Liver (tissue), 9 donors: ENCODE measurements around the gene TBC1D10B. TPM values are rescaled to one million over a fixed set of nuclear protein-coding genes. Genes with fewer than 3 reads are reported as not detected.
A peak's percentile ranks its signal among the peaks of the same experiment; 100 is the strongest.

Experiments
- DNase-seq: peaks from one replicate; pipeline ENCODE4 v3.0.0-alpha.2; 2017; ENCODE audit warnings: low spot score
- H3K27ac ChIP-seq, 2 donors: one replicate each; pipeline ENCODE4 v1.7.0; 2013; ENCODE audit warnings: inconsistent platforms in 2 of 2, low read length in 2 of 2, control low read depth in 1 of 2, low read depth in 1 of 2, mild to moderate bottlenecking in 1 of 2
- H3K27me3 ChIP-seq, 4 donors: one replicate each; pipeline versions ENCODE4 v1.6.1 to v1.7.0; 2013; ENCODE audit warnings: low read length in 3 of 4, inconsistent platforms in 1 of 4, mild to moderate bottlenecking in 1 of 4, moderate library complexity in 1 of 4; ENCODE audit not compliant: control insufficient read depth in 4 of 4, insufficient read depth in 4 of 4
- H3K36me3 ChIP-seq, 4 donors: one replicate each; pipeline versions ENCODE4 v1.6.1 to v1.7.0; 2013; ENCODE audit warnings: low read length in 3 of 4, mild to moderate bottlenecking in 3 of 4, low read depth in 1 of 4, moderate library complexity in 1 of 4; ENCODE audit not compliant: control insufficient read depth in 4 of 4, insufficient read depth in 3 of 4
- H3K4me1 ChIP-seq, 4 donors: one replicate each; pipeline versions ENCODE4 v1.6.1 to v1.7.0; 2013; ENCODE audit warnings: low read length in 3 of 4, mild to moderate bottlenecking in 3 of 4, moderate library complexity in 1 of 4; ENCODE audit not compliant: control insufficient read depth in 4 of 4, insufficient read depth in 4 of 4
- H3K4me3 ChIP-seq, 3 donors: one replicate each; pipeline versions ENCODE4 v1.6.1 to v1.7.0; 2013; ENCODE audit warnings: low read length in 3 of 3, control low read depth in 1 of 3, low read depth in 1 of 3, mild to moderate bottlenecking in 1 of 3
- H3K9ac ChIP-seq, 2 donors: one replicate each; pipeline ENCODE4 v1.7.0; 2013; ENCODE audit warnings: low read length in 2 of 2, mild to moderate bottlenecking in 2 of 2, moderate library complexity in 2 of 2, control low read depth in 1 of 2, low read depth in 1 of 2
- H3K9me3 ChIP-seq, 4 donors: one replicate each; pipeline versions ENCODE4 v1.6.1 to v1.7.0; 2013; ENCODE audit warnings: low read length in 3 of 4; ENCODE audit not compliant: control insufficient read depth in 4 of 4
- ATF3 ChIP-seq: IDR thresholded peaks from 2 replicates; pipeline ENCODE4 v1.6.1; 2016; ENCODE audit warnings: antibody characterized with exemption
- FOXA1 ChIP-seq: IDR thresholded peaks from 2 replicates; pipeline ENCODE4 v1.6.1; 2016; ENCODE audit warnings: antibody characterized with exemption
- FOXA2 ChIP-seq: IDR thresholded peaks from 2 replicates; pipeline ENCODE4 v1.6.1; 2016; ENCODE audit warnings: antibody characterized with exemption
- GABPA ChIP-seq, 2 donors: IDR thresholded peaks in 1 of 2; conservative IDR thresholded peaks in 1 of 2; 2 replicates each; pipeline ENCODE4 v1.6.1; 2016; ENCODE audit warnings: antibody characterized with exemption in 2 of 2, mild to moderate bottlenecking in 1 of 2, moderate library complexity in 1 of 2
- HNF4A ChIP-seq, 2 donors: conservative IDR thresholded peaks; 2 replicates each; pipeline ENCODE4 v1.6.1; 2016; ENCODE audit warnings: antibody characterized with exemption in 2 of 2, mild to moderate bottlenecking in 2 of 2
- JUND ChIP-seq, 2 donors: IDR thresholded peaks; 2 replicates each; pipeline ENCODE4 v1.6.1; 2016; ENCODE audit warnings: antibody characterized with exemption in 2 of 2
- MAX ChIP-seq: IDR thresholded peaks from 2 replicates; pipeline ENCODE4 v1.6.1; 2016; ENCODE audit warnings: antibody characterized with exemption
- NR2F2 ChIP-seq: IDR thresholded peaks from 2 replicates; pipeline ENCODE4 v1.6.1; 2016; ENCODE audit warnings: antibody characterized with exemption
- RAD21 ChIP-seq, 2 donors: IDR thresholded peaks; 2 replicates each; pipeline ENCODE4 v1.6.1; 2016; ENCODE audit warnings: antibody characterized with exemption in 2 of 2, mild to moderate bottlenecking in 2 of 2
- REST ChIP-seq: IDR thresholded peaks from 2 replicates; pipeline ENCODE4 v1.6.1; 2016; ENCODE audit warnings: antibody characterized with exemption, mild to moderate bottlenecking
- SP1 ChIP-seq: IDR thresholded peaks from 2 replicates; pipeline ENCODE4 v1.6.1; 2018; ENCODE audit warnings: antibody characterized with exemption, mild to moderate bottlenecking
- TAF1 ChIP-seq: conservative IDR thresholded peaks from 2 replicates; pipeline ENCODE4 v1.6.1; 2016; ENCODE audit warnings: antibody characterized with exemption, mild to moderate bottlenecking
- YY1 ChIP-seq: IDR thresholded peaks from 2 replicates; pipeline ENCODE4 v1.6.1; 2016; ENCODE audit warnings: antibody characterized with exemption, mild to moderate bottlenecking
- ZBTB33 ChIP-seq: IDR thresholded peaks from 2 replicates; pipeline ENCODE4 v1.6.1; 2016; ENCODE audit warnings: antibody characterized with exemption
- WGBS: extraction: QIAGEN DNeasy Blood & Tissue Kit; methylation state at CpG from one replicate; pipeline ENCODE4 v1.1.7; 2013; 5-methylcytosine and 5-hydroxymethylcytosine counted together
- polyA plus RNA-seq, 2 donors: library from polyadenylated mRNA; stranded (reverse) in 1 of 2; unstranded in 1 of 2; fragments of 200-250 nt in 1 of 2; fragments of >200 nt in 1 of 2; fragmentation: Nextera tagmentation in 1 of 2; extraction: Ambion mirVana in 1 of 2; gene quantifications; one replicate each; pipeline versions ENCODE4 v1.2.1 to v1.2.3, GENCODE V29; 2013 to 2015
- total RNA-seq, 2 donors: library from RNA; depleted of rRNA; stranded (reverse); fragments of >200 nt; gene quantifications; one replicate each; pipeline ENCODE4 v1.2.3, GENCODE V29; 2014
- donor health status: healthy.
- donor health status: healthy.
- donor health status: healthy.
- donor health status: healthy.
- donor health status: healthy.

Gene TBC1D10B
- total and polyA plus RNA-seq, 4 donors = 3.6 to 16.5 (median 12.6) TPM

GRCh38 chr16:30357715-30358576 lies 12.3 kb downstream of the TBC1D10B start:
- 90% methylated on average over 37 of the region's 37 CpGs for WGBS
- no peak for DNase-seq
- H3K9me3 ChIP-seq = no peaks in the 10 kb centered on the region
- no peak overlapping the region for H3K4me3 ChIP-seq
- peak overlapping the region in 1 of 2 donors; percentile 8 for H3K27ac ChIP-seq
- H3K36me3 ChIP-seq = peaks cover 4 to 26% (median 12%) of the 10 kb centered on the region in 4 donors
- no peak overlapping the region for H3K9ac ChIP-seq
- H3K4me1 ChIP-seq = peaks cover 6 to 45% (median 36%) of the 10 kb centered on the region in 4 donors
- TF ChIP-seq ATF3 = no peak
- H3K27me3 ChIP-seq = no peaks in the 10 kb centered on the region

GRCh38 chr16:30357085-30357714 lies 13.1 kb downstream of the TBC1D10B start:
- Histone ChIP-seq H3K4me1 (peaks cover 9 to 53% (median 42%) of the 10 kb centered on the region in 4 donors), H3K36me3 (peaks cover 4 to 24% (median 14%) of the 10 kb centered on the region in 4 donors), H3K27ac (peak overlapping the region; percentile 40 to 88), H3K4me3 (no peak overlapping the region), H3K27me3 (no peaks in the 10 kb centered on the region), H3K9me3 (no peaks in the 10 kb centered on the region), H3K9ac (no peak overlapping the region)
- DNase-seq = no peak
- WGBS = 67% methylated on average over 5 of the region's 5 CpGs
- TF ChIP-seq RAD21 (IDR thresholded peaks at IDR 0.05) = no peak
- TF ChIP-seq YY1 = no peak
- no peak for TF ChIP-seq HNF4A (conservative IDR thresholded peaks at IDR 0.05)
- TF ChIP-seq FOXA2 = no peak
- TF ChIP-seq REST = no peak

- H3K4me3 ChIP-seq = peak overlapping the region in 1 of 3 donors; percentile 29
- H3K36me3 ChIP-seq = peaks cover 4 to 24% (median 14%) of the 10 kb centered on the region in 4 donors
- TF ChIP-seq FOXA1 = no peak
- TF ChIP-seq ZBTB33 = no peak
- TF ChIP-seq GABPA (IDR thresholded peaks at IDR 0.05 in 1 of 2, conservative IDR thresholded peaks at IDR 0.05 in 1 of 2) = no peak
- no peak for TF ChIP-seq YY1
- TF ChIP-seq NR2F2 = no peak
- no peak for TF ChIP-seq TAF1
- no peak for TF ChIP-seq ATF3
- no peak for TF ChIP-seq MAX
- TF ChIP-seq RAD21 (IDR thresholded peaks at IDR 0.05) = no peak
- TF ChIP-seq REST = no peak
- TF ChIP-seq SP1 = no peak
- no peak for TF ChIP-seq FOXA2
- no peak for TF ChIP-seq JUND (IDR thresholded peaks at IDR 0.05)
Measured at GRCh38 chr16:30356401-30357084, 13.8 kb downstream of the TBC1D10B start.

More at GRCh38 chr16:30356401-30357084, 13.8 kb downstream of the TBC1D10B start:
- H3K9me3 ChIP-seq = no peaks in the 10 kb centered on the region
- H3K27ac ChIP-seq = peak overlapping the region; percentile 88 to 96
- H3K4me1 ChIP-seq = peaks cover 12 to 60% (median 48%) of the 10 kb centered on the region in 4 donors
- H3K27me3 ChIP-seq = no peaks in the 10 kb centered on the region
- H3K9ac ChIP-seq = no peak overlapping the region
- no peak for DNase-seq
- 52% methylated on average over 12 of the region's 12 CpGs for WGBS
